Measurements from ENCODE around the gene PRKG2. TPM values are rescaled to one million over a fixed set of nuclear protein-coding genes. Genes with fewer than 3 reads are reported as not detected.

The PRKG2 gene
- total and polyA plus RNA-seq, 4 donors = 0.03 to 0.14 (median 0.08) TPM; not detected in 1

DNA sequence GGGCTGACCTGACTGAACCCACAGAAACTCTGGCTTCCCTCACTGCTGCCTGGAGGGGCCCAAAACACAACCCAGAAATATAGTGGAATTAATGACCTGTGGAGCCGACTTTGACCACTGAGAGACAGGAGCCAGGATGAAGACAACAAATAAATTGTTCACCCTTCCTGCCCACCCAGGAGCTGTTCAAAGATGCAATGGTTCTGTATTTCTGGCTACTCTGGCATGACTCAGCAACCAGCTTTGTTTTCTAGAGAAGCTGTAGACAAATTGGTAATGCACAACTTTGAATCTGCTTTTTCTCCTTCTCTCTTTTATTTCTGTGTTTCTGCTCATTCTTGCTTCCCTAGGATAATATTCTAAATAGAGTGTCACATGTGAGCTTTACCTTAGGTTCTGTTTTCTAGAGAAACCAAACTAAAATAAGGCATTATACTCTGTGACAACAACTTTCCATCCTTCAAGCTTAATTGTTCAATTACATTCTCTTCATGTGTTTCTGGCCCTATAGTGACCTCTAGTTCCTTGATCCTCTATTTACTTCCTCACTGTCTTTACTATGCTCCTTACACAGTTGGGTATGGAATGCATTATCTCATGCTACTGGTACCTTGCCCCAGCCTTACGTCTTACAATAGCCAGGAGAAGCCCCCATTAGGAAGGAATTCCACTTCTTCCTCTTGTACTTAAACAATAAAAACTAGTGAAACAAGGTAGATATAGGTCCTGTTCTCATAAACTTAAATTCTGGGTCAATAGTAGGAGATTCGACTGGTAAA, 6.5 kb upstream of the PRKG2 start (continued):
- TF ChIP-seq, protein P1, sequence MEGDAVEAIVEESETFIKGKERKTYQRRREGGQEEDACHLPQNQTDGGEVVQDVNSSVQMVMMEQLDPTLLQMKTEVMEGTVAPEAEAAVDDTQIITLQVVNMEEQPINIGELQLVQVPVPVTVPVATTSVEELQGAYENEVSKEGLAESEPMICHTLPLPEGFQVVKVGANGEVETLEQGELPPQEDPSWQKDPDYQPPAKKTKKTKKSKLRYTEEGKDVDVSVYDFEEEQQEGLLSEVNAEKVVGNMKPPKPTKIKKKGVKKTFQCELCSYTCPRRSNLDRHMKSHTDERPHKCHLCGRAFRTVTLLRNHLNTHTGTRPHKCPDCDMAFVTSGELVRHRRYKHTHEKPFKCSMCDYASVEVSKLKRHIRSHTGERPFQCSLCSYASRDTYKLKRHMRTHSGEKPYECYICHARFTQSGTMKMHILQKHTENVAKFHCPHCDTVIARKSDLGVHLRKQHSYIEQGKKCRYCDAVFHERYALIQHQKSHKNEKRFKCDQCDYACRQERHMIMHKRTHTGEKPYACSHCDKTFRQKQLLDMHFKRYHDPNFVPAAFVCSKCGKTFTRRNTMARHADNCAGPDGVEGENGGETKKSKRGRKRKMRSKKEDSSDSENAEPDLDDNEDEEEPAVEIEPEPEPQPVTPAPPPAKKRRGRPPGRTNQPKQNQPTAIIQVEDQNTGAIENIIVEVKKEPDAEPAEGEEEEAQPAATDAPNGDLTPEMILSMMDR (IDR thresholded peaks at IDR 0.05; ENCODE audit: low read depth, low read length, missing input control) = no peak
- TF ChIP-seq TAF1 (conservative IDR thresholded peaks at IDR 0.05) (no peak), HNF4A (conservative IDR thresholded peaks at IDR 0.05) (no peak), GABPA (IDR thresholded peaks at IDR 0.05 in 1 of 2, conservative IDR thresholded peaks at IDR 0.05 in 1 of 2) (no peak), FOXA2 (IDR thresholded peaks at IDR 0.05) (no peak), SP1 (IDR thresholded peaks at IDR 0.05) (no peak), YY1 (IDR thresholded peaks at IDR 0.05) (no peak), FOXA1 (IDR thresholded peaks at IDR 0.05) (no peak), NR2F2 (IDR thresholded peaks at IDR 0.05) (no peak), EGR1 (IDR thresholded peaks at IDR 0.05; ENCODE audit: low read depth in 2 of 2) (no peak)
- TF ChIP-seq, protein P2, sequence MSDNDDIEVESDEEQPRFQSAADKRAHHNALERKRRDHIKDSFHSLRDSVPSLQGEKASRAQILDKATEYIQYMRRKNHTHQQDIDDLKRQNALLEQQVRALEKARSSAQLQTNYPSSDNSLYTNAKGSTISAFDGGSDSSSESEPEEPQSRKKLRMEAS (IDR thresholded peaks at IDR 0.05) = no peak

DNA sequence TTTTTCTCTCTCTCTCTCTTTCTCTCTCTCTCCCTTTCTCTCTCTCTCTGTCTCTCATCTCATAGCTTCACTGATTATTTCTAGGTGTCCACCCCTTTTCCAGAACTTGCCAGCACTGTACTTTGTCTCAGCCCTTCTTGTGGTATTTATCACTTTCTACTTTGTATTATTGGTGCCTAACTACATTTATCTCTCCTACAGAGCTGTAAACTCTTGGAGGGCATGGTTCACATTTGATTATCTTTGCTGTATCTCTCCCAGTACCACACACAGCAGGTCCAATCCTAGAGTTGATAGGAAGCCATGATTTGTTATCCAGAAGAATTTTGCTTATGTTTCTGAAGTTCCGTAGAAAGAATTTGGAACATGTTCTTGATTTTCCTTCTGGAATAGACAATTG, 5.2 kb upstream of the PRKG2 start:
- Histone ChIP-seq H3K9me3 (ENCODE audit: control insufficient read depth in 4 of 4, low read length in 3 of 4) (peaks cover 0 to 5% (median 1%) of the 10 kb centered on the region in 4 donors), H3K36me3 (ENCODE audit: control insufficient read depth in 4 of 4, insufficient read depth in 3 of 4, low read depth in 1 of 4, low read length in 3 of 4) (no peaks in the 10 kb centered on the region)

More for the DNA sequence above, 5.2 kb upstream of the PRKG2 start:
- TF ChIP-seq, protein P3, sequence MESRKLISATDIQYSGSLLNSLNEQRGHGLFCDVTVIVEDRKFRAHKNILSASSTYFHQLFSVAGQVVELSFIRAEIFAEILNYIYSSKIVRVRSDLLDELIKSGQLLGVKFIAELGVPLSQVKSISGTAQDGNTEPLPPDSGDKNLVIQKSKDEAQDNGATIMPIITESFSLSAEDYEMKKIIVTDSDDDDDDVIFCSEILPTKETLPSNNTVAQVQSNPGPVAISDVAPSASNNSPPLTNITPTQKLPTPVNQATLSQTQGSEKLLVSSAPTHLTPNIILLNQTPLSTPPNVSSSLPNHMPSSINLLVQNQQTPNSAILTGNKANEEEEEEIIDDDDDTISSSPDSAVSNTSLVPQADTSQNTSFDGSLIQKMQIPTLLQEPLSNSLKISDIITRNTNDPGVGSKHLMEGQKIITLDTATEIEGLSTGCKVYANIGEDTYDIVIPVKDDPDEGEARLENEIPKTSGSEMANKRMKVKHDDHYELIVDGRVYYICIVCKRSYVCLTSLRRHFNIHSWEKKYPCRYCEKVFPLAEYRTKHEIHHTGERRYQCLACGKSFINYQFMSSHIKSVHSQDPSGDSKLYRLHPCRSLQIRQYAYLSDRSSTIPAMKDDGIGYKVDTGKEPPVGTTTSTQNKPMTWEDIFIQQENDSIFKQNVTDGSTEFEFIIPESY (IDR thresholded peaks at IDR 0.05) = no peak
- TF ChIP-seq TAF1 (conservative IDR thresholded peaks at IDR 0.05) (no peak), SP1 (IDR thresholded peaks at IDR 0.05) (no peak), FOXA2 (IDR thresholded peaks at IDR 0.05) (no peak)
- TF ChIP-seq, protein P4, sequence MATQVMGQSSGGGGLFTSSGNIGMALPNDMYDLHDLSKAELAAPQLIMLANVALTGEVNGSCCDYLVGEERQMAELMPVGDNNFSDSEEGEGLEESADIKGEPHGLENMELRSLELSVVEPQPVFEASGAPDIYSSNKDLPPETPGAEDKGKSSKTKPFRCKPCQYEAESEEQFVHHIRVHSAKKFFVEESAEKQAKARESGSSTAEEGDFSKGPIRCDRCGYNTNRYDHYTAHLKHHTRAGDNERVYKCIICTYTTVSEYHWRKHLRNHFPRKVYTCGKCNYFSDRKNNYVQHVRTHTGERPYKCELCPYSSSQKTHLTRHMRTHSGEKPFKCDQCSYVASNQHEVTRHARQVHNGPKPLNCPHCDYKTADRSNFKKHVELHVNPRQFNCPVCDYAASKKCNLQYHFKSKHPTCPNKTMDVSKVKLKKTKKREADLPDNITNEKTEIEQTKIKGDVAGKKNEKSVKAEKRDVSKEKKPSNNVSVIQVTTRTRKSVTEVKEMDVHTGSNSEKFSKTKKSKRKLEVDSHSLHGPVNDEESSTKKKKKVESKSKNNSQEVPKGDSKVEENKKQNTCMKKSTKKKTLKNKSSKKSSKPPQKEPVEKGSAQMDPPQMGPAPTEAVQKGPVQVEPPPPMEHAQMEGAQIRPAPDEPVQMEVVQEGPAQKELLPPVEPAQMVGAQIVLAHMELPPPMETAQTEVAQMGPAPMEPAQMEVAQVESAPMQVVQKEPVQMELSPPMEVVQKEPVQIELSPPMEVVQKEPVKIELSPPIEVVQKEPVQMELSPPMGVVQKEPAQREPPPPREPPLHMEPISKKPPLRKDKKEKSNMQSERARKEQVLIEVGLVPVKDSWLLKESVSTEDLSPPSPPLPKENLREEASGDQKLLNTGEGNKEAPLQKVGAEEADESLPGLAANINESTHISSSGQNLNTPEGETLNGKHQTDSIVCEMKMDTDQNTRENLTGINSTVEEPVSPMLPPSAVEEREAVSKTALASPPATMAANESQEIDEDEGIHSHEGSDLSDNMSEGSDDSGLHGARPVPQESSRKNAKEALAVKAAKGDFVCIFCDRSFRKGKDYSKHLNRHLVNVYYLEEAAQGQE (IDR thresholded peaks at IDR 0.05) = no peak
- Histone ChIP-seq H3K27ac (ENCODE audit: low read depth in 1 of 2, low read length in 2 of 2) (no peak overlapping the region), H3K4me3 (ENCODE audit: low read depth in 1 of 3, low read length in 3 of 3) (no peak overlapping the region), H3K4me1 (ENCODE audit: control insufficient read depth in 4 of 4, insufficient read depth in 4 of 4, low read length in 3 of 4) (peaks cover 0 to 1% (median 0%) of the 10 kb centered on the region in 4 donors), H3K9ac (ENCODE audit: low read depth in 1 of 2, low read length in 2 of 2) (no peak overlapping the region), H3K27me3 (ENCODE audit: control insufficient read depth in 4 of 4, insufficient read depth in 4 of 4, low read length in 3 of 4) (peaks cover 0 to 3% (median 0%) of the 10 kb centered on the region in 4 donors)
- 93% methylated on average over 1 of the region's 1 CpG for WGBS
- DNase-seq (ENCODE audit: low spot score) = no peak
